SU-DHL-6 (cell line): ENCODE measurements around the gene TULP4.

Experiments used
- H2AFZ ChIP-seq: fragments of 200-600 bp; sonication (generic); 2 replicates; pipeline ENCODE4 v1.6.1; 2014; ENCODE audit warnings: low read depth, mild to moderate bottlenecking, moderate library complexity, mixed read lengths, antibody characterized with exemption, low read length; ENCODE audit not compliant: severe bottlenecking
- H3F3A ChIP-seq: fragments of 200-600 bp; shearing (Covaris generic); 2 replicates; pipeline ENCODE4 v1.6.0; 2016; ENCODE audit warnings: antibody characterized with exemption, mild to moderate bottlenecking; ENCODE audit not compliant: insufficient read depth
- H3K27ac ChIP-seq: fragments of 200-600 bp; sonication (generic); 2 replicates; pipeline ENCODE4 v1.5.1; 2016; ENCODE audit warnings: low read depth, mild to moderate bottlenecking, low read length, moderate library complexity, mixed read lengths
- H3K27me3 ChIP-seq: fragments of 200-600 bp; sonication (generic), shearing (Covaris generic); 2 replicates; pipeline ENCODE4 v1.6.0; 2014; ENCODE audit warnings: mild to moderate bottlenecking, low read length
- H3K36me3 ChIP-seq: fragments of 200-600 bp; sonication (generic); 2 replicates; pipeline ENCODE4 v1.6.1; 2014; ENCODE audit warnings: mild to moderate bottlenecking, low read length, mixed read lengths
- H3K4me2 ChIP-seq: fragments of 300-600, 200-600 bp; shearing (Covaris generic), sonication (generic); 2 replicates; pipeline ENCODE4 v1.6.0; 2014; ENCODE audit warnings: low read length, low read depth, mild to moderate bottlenecking; ENCODE audit not compliant: poor library complexity, severe bottlenecking
- H3K4me3 ChIP-seq: fragments of 200-600 bp; sonication (generic); 2 replicates; pipeline ENCODE4 v1.5.1; 2014; ENCODE audit warnings: antibody characterized with exemption, low read length, mild to moderate bottlenecking, mixed read lengths; ENCODE audit not compliant: insufficient read depth, poor library complexity, severe bottlenecking
- H3K79me2 ChIP-seq: fragments of 200-600 bp; sonication (generic); 2 replicates; pipeline ENCODE4 v1.6.1; 2014; ENCODE audit warnings: mild to moderate bottlenecking, low read length, moderate library complexity; ENCODE audit not compliant: insufficient read depth
- H3K9ac ChIP-seq: fragments of 200-600 bp; sonication (generic); 2 replicates; pipeline ENCODE4 v1.7.0; 2014; ENCODE audit warnings: mild to moderate bottlenecking, low read length
- H3K9me2 ChIP-seq: fragments of 200-600 bp; sonication (generic); replicated peaks from 2 replicates; pipeline ENCODE4 v1.6.1; 2014; ENCODE audit warnings: low read length; ENCODE audit not compliant: insufficient read depth
- H3K9me3 ChIP-seq: fragments of 200-600 bp; sonication (generic); 2 replicates; pipeline ENCODE4 v1.6.1; 2014; ENCODE audit warnings: low read length, mixed read lengths; ENCODE audit not compliant: insufficient read depth
- H4K20me1 ChIP-seq: fragments of 200-600 bp; sonication (generic); 2 replicates; pipeline ENCODE4 v1.6.1; 2014; ENCODE audit warnings: low read depth, mild to moderate bottlenecking, antibody characterized with exemption, low read length, moderate library complexity, mixed read lengths
- EZH2phosphoT487 ChIP-seq: fragments of 200-600 bp; sonication (generic), shearing (Covaris generic); conservative IDR thresholded peaks from 2 replicates; pipeline ENCODE4 v1.6.1; 2018; ENCODE audit warnings: mild to moderate bottlenecking, antibody characterized with exemption, low read length, moderate library complexity, mixed read lengths
- TF ChIP-seq, protein P1 (sequence below): fragments of 200-600 bp; sonication (generic); IDR thresholded peaks from one replicate; pipeline ENCODE4 v1.5.1; 2017; ENCODE audit warnings: antibody characterized with exemption, mild to moderate bottlenecking, low read length, moderate library complexity; ENCODE audit not compliant: insufficient read depth, poor library complexity, severe bottlenecking

The TULP4 gene

DNA sequence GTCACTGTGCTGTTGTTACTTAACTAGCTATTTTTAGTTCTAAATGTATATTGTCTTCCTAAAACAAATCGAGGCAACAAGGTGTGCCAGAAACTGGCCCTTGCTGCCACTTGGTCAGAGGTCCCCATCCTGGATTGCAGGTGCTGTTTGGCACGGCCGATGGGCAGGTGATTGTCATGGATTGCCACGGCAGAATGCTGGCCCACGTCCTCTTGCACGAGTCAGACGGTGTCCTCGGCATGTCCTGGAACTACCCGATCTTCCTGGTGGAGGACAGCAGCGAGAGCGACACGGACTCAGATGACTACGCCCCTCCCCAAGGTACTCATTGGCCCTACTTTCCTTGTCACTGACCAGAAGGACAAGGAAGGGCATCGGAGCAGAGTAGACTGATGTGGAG is 136.6 kb downstream of the TULP4 start:
- Histone ChIP-seq H3K27ac (no peak overlapping the region), H3K9me2 (no peaks in the 10 kb centered on the region), H3K79me2 (no peaks in the 10 kb centered on the region), H3K9me3 (no peaks in the 10 kb centered on the region), H3K9ac (no peak overlapping the region), H3K4me2 (no peak overlapping the region), H2AFZ (no peak overlapping the region), H3F3A (no peaks in the 10 kb centered on the region), H3K36me3 (no peaks in the 10 kb centered on the region), H3K4me3 (no peak overlapping the region), H3K27me3 (no peaks in the 10 kb centered on the region), H4K20me1 (no peaks in the 10 kb centered on the region)
- TF ChIP-seq, protein P1, sequence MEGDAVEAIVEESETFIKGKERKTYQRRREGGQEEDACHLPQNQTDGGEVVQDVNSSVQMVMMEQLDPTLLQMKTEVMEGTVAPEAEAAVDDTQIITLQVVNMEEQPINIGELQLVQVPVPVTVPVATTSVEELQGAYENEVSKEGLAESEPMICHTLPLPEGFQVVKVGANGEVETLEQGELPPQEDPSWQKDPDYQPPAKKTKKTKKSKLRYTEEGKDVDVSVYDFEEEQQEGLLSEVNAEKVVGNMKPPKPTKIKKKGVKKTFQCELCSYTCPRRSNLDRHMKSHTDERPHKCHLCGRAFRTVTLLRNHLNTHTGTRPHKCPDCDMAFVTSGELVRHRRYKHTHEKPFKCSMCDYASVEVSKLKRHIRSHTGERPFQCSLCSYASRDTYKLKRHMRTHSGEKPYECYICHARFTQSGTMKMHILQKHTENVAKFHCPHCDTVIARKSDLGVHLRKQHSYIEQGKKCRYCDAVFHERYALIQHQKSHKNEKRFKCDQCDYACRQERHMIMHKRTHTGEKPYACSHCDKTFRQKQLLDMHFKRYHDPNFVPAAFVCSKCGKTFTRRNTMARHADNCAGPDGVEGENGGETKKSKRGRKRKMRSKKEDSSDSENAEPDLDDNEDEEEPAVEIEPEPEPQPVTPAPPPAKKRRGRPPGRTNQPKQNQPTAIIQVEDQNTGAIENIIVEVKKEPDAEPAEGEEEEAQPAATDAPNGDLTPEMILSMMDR, result no peak
- TF ChIP-seq EZH2phosphoT487, result no peak

DNA sequence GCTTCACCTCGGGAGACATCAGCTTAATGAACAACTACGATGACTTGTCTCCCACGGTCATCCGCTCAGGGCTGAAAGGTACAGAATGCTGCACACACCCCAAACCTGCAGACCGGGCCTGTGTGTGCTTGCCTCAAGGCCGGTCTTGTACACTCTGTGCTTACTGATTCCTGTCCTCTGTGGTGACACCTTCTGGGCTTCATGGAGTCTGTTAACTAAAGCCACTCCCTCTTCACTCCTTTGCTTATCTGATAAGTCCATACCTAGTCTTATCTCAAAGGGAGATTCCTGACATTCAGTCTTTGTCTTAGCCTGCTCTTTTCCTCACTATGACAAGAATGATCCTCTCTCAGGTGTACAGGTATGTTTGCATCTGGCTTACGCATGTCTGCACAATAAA is 139.9 kb downstream of the TULP4 start:
- Histone ChIP-seq H3K36me3 (no peaks in the 10 kb centered on the region), H3K9me2 (no peaks in the 10 kb centered on the region), H3K79me2 (no peaks in the 10 kb centered on the region), H3K27me3 (no peaks in the 10 kb centered on the region), H3K9me3 (no peaks in the 10 kb centered on the region), H3K9ac (no peak overlapping the region), H3K4me3 (no peak overlapping the region), H3K27ac (no peak overlapping the region), H3K4me2 (no peak overlapping the region), H4K20me1 (no peaks in the 10 kb centered on the region), H3F3A (no peaks in the 10 kb centered on the region), H2AFZ (no peak overlapping the region)
- TF ChIP-seq EZH2phosphoT487, result no peak
- TF ChIP-seq, protein P1, result no peak

DNA sequence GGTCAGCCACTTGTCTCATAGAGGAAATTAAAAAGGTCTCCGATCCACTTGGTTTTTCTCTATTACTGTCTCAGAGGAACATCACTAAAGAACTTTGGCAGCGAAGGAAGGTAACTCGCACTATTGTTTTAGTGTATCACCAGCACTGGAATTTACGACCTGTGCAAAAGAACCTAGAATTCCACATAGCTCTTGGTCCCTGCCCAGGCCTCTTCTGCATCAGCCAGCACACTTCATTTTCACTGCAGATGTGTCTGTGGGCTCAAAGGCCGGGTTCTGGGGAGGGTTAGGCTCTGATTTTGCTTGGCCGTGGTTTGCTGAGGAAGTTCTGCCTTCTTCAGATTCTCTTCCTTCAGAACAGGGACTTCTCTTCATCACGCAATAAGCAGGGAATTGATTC is 144.9 kb downstream of the TULP4 start:
- TF ChIP-seq, protein P1, result no peak
- TF ChIP-seq EZH2phosphoT487, result no peak
- no peaks in the 10 kb centered on the region for H3K27me3 ChIP-seq
- no peaks in the 10 kb centered on the region for H3K79me2 ChIP-seq
- H3K9me3 ChIP-seq, result no peaks in the 10 kb centered on the region
- H3K9ac ChIP-seq, result no peak overlapping the region
- H3K36me3 ChIP-seq, result no peaks in the 10 kb centered on the region; the same call in 1 of the 2 replicates
- no peaks in the 10 kb centered on the region for H3F3A ChIP-seq
- no peaks in the 10 kb centered on the region for H4K20me1 ChIP-seq
- H3K9me2 ChIP-seq, result no peaks in the 10 kb centered on the region
- no peak overlapping the region for H3K4me2 ChIP-seq
- no peak overlapping the region for H2AFZ ChIP-seq
- no peak overlapping the region for H3K27ac ChIP-seq
- H3K4me3 ChIP-seq, result no peak overlapping the region
